ENCODE data around the gene KCNIP1.

DNA sequence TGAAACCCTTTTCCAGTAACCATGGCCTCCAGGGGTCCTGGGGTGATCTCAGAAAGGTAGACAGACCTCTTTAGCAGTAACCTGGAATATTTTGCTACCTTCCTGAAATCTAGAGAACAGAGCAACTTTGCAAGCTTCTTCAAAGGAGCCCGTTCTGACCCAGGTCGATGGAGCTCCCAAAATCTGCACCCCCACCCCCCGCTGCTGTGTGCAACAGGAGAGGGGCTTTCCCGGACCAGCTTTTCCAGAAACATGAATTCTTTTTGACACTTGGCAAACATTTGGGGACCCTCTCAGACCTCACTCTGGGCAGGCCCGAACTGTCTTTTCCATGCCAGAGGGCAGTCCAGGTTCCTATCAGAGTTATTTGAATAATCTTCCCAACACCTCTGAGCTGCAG is 65.3 kb downstream of the KCNIP1 start:
- TF ChIP-seq, protein P1, sequence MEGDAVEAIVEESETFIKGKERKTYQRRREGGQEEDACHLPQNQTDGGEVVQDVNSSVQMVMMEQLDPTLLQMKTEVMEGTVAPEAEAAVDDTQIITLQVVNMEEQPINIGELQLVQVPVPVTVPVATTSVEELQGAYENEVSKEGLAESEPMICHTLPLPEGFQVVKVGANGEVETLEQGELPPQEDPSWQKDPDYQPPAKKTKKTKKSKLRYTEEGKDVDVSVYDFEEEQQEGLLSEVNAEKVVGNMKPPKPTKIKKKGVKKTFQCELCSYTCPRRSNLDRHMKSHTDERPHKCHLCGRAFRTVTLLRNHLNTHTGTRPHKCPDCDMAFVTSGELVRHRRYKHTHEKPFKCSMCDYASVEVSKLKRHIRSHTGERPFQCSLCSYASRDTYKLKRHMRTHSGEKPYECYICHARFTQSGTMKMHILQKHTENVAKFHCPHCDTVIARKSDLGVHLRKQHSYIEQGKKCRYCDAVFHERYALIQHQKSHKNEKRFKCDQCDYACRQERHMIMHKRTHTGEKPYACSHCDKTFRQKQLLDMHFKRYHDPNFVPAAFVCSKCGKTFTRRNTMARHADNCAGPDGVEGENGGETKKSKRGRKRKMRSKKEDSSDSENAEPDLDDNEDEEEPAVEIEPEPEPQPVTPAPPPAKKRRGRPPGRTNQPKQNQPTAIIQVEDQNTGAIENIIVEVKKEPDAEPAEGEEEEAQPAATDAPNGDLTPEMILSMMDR (IDR thresholded peaks at IDR 0.05; ENCODE audit: poor library complexity) = no peak
- no peak for TF ChIP-seq EZH2phosphoT487 (IDR thresholded peaks at IDR 0.05; ENCODE audit: low read depth, severe bottlenecking, unreplicated experiment)

Data from hepatocyte (in vitro differentiated cells).